ENCODE results near the gene CPA1.

- TF ChIP-seq POLR2A (IDR thresholded peaks at IDR 0.05) (no peak), CTCF (IDR thresholded peaks at IDR 0.05) (no peak)
Observed at GRCh38 chr7:130397758-130398073, 17.4 kb downstream of the CPA1 start.

Data from stomach (tissue), 4 donors.